GM18520 (cell line): Measurements from ENCODE around the gene CARHSP1.
"Not testable (repeated sequence)": the region's sequence is repeated elsewhere in the genome, so short reads cannot be mapped to it uniquely, and the experiment has no call there.

Experiments
- ATAC-seq: cut with Tn5 transposase; IDR thresholded peaks from one replicate; pipeline ENCODE4 v1.9.1; 2021; ENCODE audit not compliant: unreplicated experiment

Gene CARHSP1

GRCh38 chr16:8858994-8859912, 9.6 kb downstream of the CARHSP1 start:
- no peak for ATAC-seq

- ATAC-seq: no peak
Observed at GRCh38 chr16:8855972-8856371, 12.8 kb downstream of the CARHSP1 start.

GRCh38 chr16:8855051-8855786, 13.6 kb downstream of the CARHSP1 start:
- ATAC-seq: no peak

- ATAC-seq: no peak
Observed at GRCh38 chr16:8854298-8854948, 14.4 kb downstream of the CARHSP1 start.

- no peak for ATAC-seq
Observed at GRCh38 chr16:8853611-8854010, 15.2 kb downstream of the CARHSP1 start.

- no peak for ATAC-seq
Observed at GRCh38 chr16:8853150-8853549, 15.7 kb downstream of the CARHSP1 start.

GRCh38 chr16:8852534-8852933, 16.3 kb downstream of the CARHSP1 start:
- no peak for ATAC-seq

GRCh38 chr16:8851761-8852403, 16.9 kb downstream of the CARHSP1 start:
- no peak for ATAC-seq

GRCh38 chr16:8850279-8850885, 18.4 kb downstream of the CARHSP1 start:
- no peak for ATAC-seq

GRCh38 chr16:8849411-8850011, 19.3 kb downstream of the CARHSP1 start:
- ATAC-seq: no peak

- ATAC-seq: no peak
Observed at GRCh38 chr16:8848939-8849391, 19.8 kb downstream of the CARHSP1 start.

- ATAC-seq: no peak
Observed at GRCh38 chr16:8848231-8848938, 20.4 kb downstream of the CARHSP1 start.

- no peak for ATAC-seq
Observed at GRCh38 chr16:8847623-8848022, 21.2 kb downstream of the CARHSP1 start.

- ATAC-seq: no peak
Observed at GRCh38 chr16:8847145-8847544, 21.7 kb downstream of the CARHSP1 start.

- no peak for ATAC-seq
Observed at GRCh38 chr16:8846401-8846932, 22.3 kb downstream of the CARHSP1 start.

GRCh38 chr16:8845699-8846298, 23.0 kb downstream of the CARHSP1 start:
- no peak for ATAC-seq

GRCh38 chr16:8843296-8843695, 25.5 kb downstream of the CARHSP1 start:
- ATAC-seq: not testable (repeated sequence)

- ATAC-seq: not testable (repeated sequence)
Observed at GRCh38 chr16:8842016-8842415, 26.8 kb downstream of the CARHSP1 start.

- not testable (repeated sequence) for ATAC-seq
Observed at GRCh38 chr16:8837594-8837993, 31.2 kb downstream of the CARHSP1 start.
